ENCODE data around the gene MAPK8IP3. TPM values are rescaled to one million over a fixed set of nuclear protein-coding genes. Genes with fewer than 3 reads are reported as not detected.

MAPK8IP3 gene
- total RNA-seq, 2 experiments from 2014 or later = 93.4 to 96.8 TPM

DNA sequence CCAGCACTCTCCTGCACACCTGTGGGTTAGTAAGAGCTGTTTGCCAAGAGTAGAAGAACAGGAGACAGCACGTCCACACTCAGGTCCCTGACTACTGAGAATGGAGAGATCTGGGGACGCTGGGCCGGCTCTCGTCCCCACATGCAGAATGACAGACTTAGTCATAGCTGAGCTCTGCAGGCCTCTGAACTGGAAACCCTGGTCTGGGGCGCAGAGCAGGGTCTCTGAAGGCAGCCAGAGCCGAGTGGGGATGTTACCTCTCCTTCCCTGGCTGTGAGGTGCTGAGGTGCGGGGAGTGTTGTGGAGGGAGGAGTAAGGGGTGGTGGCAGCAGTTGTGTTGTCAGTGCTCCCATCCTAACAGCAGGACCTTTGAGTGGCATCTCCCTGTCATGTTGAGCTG, 35.1 kb upstream of the MAPK8IP3 start:
- H3K4me1 Mint-ChIP-seq = no peaks in the 10 kb centered on the region
- no peaks in the 10 kb centered on the region for H3K9me3 Mint-ChIP-seq
- no peak overlapping the region for H3K27ac Mint-ChIP-seq
- no peak for DNase-seq
- POLR2A ChIA-PET = no interaction called here
- H3K4me3 Mint-ChIP-seq = no peak overlapping the region
- CTCF ChIA-PET = no interaction called here
- no peaks in the 10 kb centered on the region for H3K27me3 Mint-ChIP-seq
- peaks cover 72% of the 10 kb centered on the region for H3K36me3 Mint-ChIP-seq (ENCODE audit: low read depth)

DNA sequence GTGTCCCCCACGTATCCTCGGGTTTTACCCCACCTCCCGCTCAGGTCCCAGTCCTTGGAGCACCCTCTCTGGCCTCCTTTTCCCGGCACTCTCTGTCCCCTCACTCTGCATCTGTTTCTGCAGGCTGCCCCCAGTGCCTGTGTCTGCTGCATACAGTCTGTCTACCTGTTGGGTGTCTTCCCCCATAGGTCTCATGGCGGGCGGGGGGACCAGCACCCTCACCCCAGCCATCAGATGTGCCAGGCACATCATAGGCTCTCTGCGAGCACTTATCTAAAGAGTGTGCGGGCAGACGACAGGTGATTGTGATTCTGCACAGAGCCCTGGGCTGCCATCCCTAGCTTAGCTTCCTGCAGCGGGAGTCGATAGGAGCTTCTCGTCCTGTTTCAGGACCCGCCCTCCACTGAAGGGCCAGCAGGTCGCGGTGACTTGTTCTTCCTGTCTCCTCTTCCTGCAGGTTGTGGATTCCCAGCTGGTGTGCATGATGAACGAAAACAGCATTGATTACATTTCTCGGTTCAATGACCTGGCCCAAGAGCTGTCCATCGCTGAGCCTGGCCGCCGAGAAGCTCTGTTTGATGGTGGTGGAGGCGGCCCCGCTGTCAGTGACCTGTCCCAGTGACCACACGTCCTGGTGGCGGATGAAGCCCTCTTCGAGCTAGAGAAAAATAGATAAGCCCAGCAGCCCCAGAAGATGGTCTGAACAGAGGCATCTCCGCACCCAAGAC, 32.4 kb upstream of the MAPK8IP3 start:
- Mint-ChIP-seq H3K4me1 (peaks cover 8% of the 10 kb centered on the region), H3K9me3 (no peaks in the 10 kb centered on the region), H3K27ac (no peak overlapping the region), H3K4me3 (no peak overlapping the region), H3K27me3 (no peaks in the 10 kb centered on the region), H3K36me3 (ENCODE audit: low read depth) (peaks cover 69% of the 10 kb centered on the region)
- DNase-seq = no peak
- POLR2A ChIA-PET = no interaction called here
- CTCF ChIA-PET = no interaction called here

DNA sequence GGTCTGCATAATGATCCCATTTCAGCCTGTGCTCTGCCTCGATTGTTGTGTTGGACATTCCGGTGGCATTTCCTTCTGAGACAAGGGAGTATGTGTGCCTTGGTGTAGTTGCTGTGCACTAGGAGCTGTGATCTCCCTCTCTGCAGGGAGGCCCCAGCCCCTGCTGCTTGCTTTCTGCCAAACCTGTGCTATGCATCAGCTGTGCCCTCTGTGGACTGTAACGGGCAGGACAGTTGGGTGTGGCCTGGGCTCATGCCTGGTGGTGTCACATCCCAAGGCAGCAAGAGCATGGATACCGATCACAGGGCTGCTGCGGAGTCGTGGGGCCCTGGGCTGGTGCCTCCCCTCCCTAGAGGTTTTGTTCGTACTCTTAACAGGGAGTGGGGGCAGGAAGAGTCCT, 31.7 kb upstream of the MAPK8IP3 start:
- POLR2A ChIA-PET = no interaction called here
- CTCF ChIA-PET = no interaction called here
- DNase-seq = no peak
- H3K27me3 Mint-ChIP-seq = no peaks in the 10 kb centered on the region
- peaks cover 16% of the 10 kb centered on the region for H3K4me1 Mint-ChIP-seq
- H3K27ac Mint-ChIP-seq = no peak overlapping the region
- H3K36me3 Mint-ChIP-seq (ENCODE audit: low read depth) = peaks cover 65% of the 10 kb centered on the region
- no peak overlapping the region for H3K4me3 Mint-ChIP-seq
- no peaks in the 10 kb centered on the region for H3K9me3 Mint-ChIP-seq

DNA sequence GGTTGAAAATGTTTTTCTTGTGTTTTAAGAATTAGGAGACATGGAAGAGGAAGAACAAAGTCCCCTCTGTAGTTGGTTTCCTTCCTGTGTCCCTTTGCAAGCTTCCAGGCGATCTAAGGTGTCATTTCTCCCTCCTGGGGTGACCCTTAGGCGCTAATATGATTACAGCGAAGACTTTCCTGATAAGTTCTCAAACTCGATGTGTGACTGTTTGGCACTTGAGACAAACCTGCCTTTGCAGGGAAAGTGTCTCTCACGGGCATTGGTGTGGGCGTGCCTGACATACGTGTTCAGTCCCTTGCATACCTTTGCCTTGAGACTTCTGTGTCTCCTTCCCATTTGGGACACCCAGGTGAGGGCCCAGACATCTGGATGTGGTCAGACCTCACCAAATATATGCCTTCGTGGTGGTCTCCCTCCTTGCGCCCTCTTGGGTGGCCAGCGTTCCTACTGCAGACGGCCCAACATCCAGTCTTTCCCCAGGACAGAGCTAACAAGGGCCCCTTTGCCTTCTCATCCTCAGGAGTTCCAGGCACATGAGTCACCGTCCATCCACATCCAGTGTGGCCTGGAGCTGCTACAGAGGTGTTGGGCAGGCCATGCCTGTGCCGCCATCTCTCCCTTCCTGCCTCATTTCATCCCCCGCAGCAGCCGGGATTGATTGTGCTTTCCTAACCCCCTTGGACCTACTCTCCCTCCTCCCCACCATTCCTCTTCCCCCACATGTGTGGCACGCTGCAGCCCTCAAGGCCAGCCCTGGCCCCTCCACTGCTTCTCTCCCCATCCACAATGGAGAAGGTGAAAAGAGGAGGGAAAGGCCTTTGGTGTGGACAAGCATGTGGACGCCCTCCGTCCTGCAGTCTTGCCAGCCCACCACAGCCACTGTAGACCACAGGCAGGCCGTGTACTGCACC, 31.0 kb upstream of the MAPK8IP3 start:
- POLR2A ChIA-PET = interaction anchor here (1.0 to 4.7 kb wide), 3 partner anchors 9 to 31 kb away, joined by 3 to 49 read pairs (median 3); partner anchors contain the start of gene MAPK8IP3

DNA sequence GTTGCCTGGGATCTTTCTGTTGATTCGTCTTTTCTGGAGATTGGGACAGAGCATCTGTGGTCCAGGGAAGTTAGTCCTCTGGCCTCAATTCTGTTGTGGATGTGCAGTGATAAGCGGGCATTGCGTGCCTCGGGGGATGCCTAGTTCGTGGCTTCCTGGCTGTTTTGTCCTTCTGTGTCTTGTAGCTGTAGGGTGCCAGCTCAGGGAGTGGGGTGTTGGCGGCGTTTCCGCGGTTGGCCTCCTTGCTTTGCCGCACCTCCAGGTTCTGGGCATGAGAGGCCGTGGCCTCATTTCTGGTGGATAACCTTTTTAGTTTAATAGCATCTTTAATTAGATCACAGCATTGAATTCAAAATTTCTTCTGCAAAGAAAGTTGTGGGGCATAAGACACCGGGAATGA, 29.3 kb upstream of the MAPK8IP3 start:
- CTCF ChIA-PET = interaction anchor here (3.1 kb wide), 1 partner anchor 29 kb away, joined by 37 read pairs; the partner anchor contains the start of gene MAPK8IP3
- Mint-ChIP-seq H3K27ac (no peak overlapping the region), H3K4me3 (no peak overlapping the region), H3K27me3 (no peaks in the 10 kb centered on the region), H3K9me3 (no peaks in the 10 kb centered on the region), H3K36me3 (ENCODE audit: low read depth) (peaks cover 47% of the 10 kb centered on the region), H3K4me1 (peaks cover 38% of the 10 kb centered on the region)
- no peak for DNase-seq
- POLR2A ChIA-PET = interaction anchor here (1.4 to 4.7 kb wide), 3 partner anchors 29 to 255 kb away, joined by 3 to 49 read pairs (median 9); partner anchors contain the start of genes MAPK8IP3, NUBP2 and SPSB3

More for the DNA sequence above, 31.0 kb upstream of the MAPK8IP3 start:
- H3K27me3 Mint-ChIP-seq = no peaks in the 10 kb centered on the region
- CTCF ChIA-PET = interaction anchor here (0.7 kb wide), 1 partner anchor 31 kb away, joined by 3 read pairs; the partner anchor contains the start of gene MAPK8IP3
- H3K36me3 Mint-ChIP-seq (ENCODE audit: low read depth) = peaks cover 58% of the 10 kb centered on the region
- H3K4me1 Mint-ChIP-seq = peaks cover 23% of the 10 kb centered on the region
- no peak overlapping the region for H3K4me3 Mint-ChIP-seq
- no peaks in the 10 kb centered on the region for H3K9me3 Mint-ChIP-seq
- no peak overlapping the region for H3K27ac Mint-ChIP-seq
- DNase-seq = no peak

DNA sequence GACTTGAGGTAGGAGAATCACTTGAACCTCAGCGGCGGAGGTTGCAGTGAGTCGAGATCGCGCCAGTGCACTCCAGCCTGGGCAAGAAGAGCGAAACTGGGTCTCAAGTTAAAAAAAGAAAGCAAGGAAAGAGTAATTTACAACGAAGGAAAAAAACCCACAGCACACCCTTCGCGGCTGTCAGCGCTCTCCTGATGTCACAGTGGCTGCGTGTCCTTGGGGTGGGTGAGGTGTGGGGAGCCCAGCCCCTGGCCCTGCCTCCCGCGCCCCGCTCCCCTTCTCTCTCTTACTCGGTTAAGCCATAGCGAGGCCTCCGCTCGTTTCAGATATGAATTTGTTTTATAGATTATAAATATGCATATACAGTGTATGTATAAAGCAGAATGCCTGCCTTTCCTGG, 28.7 kb upstream of the MAPK8IP3 start:
- Mint-ChIP-seq H3K4me1 (peaks cover 40% of the 10 kb centered on the region), H3K27me3 (no peaks in the 10 kb centered on the region), H3K27ac (no peak overlapping the region), H3K4me3 (peak overlapping the region; percentile 37), H3K9me3 (no peaks in the 10 kb centered on the region), H3K36me3 (ENCODE audit: low read depth) (peaks cover 40% of the 10 kb centered on the region)
- no peak for DNase-seq
- POLR2A ChIA-PET = interaction anchor here (0.8 to 4.7 kb wide), 12 partner anchors 9 to 478 kb away, joined by 3 to 49 read pairs (median 3); partner anchors contain the start of genes CRAMP1, IFT140, MAPK8IP3 and NUBP2
- CTCF ChIA-PET = interaction anchor here (0.6 to 3.1 kb wide), 6 partner anchors 17 to 106 kb away, joined by 3 to 37 read pairs (median 3); partner anchors contain the start of genes MAPK8IP3, NUBP2 and SPSB3

DNA sequence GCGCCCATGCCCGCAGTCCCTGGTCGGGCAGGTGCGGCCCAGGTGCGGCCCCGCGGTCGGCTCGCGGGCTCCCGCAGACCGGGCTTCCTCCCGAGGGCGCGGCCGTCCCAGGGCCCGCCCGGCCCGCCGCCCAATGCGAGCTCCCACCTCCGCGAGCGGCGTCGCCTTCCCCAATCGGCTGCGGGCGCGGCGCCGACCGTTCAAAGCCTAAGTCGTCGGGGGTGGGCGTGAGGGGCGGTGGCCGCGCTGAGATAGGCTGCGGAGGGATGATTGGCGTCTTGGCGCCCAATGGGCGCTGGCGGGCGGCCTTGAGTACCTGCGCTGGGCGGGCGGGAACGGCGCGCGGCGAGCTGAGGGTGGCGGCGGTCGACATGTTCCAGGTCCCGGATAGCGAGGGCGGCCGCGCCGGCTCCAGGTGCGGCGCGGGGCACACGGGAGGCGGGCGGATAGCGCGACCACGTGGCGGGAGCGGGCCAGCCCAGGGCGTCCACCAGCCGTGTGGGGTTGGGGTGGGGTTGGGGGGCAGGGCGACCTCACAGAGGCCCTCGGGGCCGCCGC, 28.0 kb upstream of the MAPK8IP3 start, which contains the start of gene JPT2:
Gene JPT2, plus strand, starts transcription at position 338 of the 558 bp plus-strand sequence. Its CDS starts 34 bp downstream, at position 372.
- no peaks in the 10 kb centered on the region for H3K27me3 Mint-ChIP-seq
- POLR2A ChIA-PET = interaction anchor here (0.8 to 4.7 kb wide), 16 partner anchors 10 to 537 kb away, joined by 3 to 49 read pairs (median 3); partner anchors contain the start of genes CRAMP1, IFT140, MAPK8IP3 and NUBP2

DNA sequence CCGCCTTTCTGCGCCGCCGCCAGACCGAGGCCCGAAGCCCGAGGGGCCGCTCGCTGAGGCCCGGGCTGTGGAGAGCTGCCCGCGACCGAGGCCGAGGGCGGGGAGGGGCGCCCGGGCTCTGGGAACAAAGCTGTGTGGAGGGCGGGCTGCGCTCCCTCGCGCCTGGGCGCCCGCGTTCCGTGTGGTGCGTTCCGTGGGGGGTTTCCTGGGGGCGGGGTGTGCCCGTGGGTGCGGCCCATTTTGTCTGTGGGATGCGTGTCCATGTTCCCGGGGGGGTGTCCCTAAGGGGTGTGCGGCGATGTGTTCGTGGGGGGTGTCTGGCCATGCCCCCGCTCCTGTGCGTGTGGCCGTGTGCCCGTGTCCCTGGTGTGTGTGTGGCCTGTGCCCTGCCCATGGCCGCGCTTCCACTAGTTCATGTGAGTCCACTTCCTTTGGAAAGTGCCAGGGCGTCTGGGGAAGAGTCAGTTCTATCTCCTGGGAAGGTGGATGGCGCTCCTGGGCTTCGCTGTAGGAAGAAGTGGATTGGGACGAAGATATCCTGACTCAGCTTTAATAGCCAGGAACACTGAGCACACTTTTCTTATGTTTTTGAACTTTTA, 27.4 kb upstream of the MAPK8IP3 start:
- Mint-ChIP-seq H3K36me3 (ENCODE audit: low read depth) (peaks cover 32% of the 10 kb centered on the region), H3K27ac (peak overlapping the region; percentile 77), H3K4me1 (peaks cover 41% of the 10 kb centered on the region), H3K27me3 (no peaks in the 10 kb centered on the region), H3K4me3 (peak overlapping the region; percentile 81), H3K9me3 (no peaks in the 10 kb centered on the region)
- CTCF ChIA-PET = interaction anchor here (0.8 to 3.1 kb wide), 4 partner anchors 19 to 315 kb away, joined by 3 to 37 read pairs (median 4); partner anchors contain the start of gene MAPK8IP3
- peak; percentile 39 for DNase-seq
- POLR2A ChIA-PET = interaction anchor here (0.9 to 4.7 kb wide), 12 partner anchors 19 to 536 kb away, joined by 3 to 49 read pairs (median 4); partner anchors contain the start of genes CRAMP1, IFT140, MAPK8IP3 and NUBP2

More for the DNA sequence above, 28.0 kb upstream of the MAPK8IP3 start, which contains the start of gene JPT2:
- CTCF ChIA-PET = interaction anchor here (0.6 to 3.1 kb wide), 8 partner anchors 16 to 315 kb away, joined by 3 to 37 read pairs (median 3); partner anchors contain the start of genes MAPK8IP3, NUBP2 and SPSB3
- peak; percentile 97 for DNase-seq
- Mint-ChIP-seq H3K27ac (peak within 1 kb of the TSS; percentile 77), H3K4me1 (peaks cover 40% of the 10 kb centered on the region), H3K4me3 (peak within 1 kb of the TSS; percentile 81), H3K36me3 (ENCODE audit: low read depth) (peaks cover 34% of the 10 kb centered on the region), H3K9me3 (no peaks in the 10 kb centered on the region)

DNA sequence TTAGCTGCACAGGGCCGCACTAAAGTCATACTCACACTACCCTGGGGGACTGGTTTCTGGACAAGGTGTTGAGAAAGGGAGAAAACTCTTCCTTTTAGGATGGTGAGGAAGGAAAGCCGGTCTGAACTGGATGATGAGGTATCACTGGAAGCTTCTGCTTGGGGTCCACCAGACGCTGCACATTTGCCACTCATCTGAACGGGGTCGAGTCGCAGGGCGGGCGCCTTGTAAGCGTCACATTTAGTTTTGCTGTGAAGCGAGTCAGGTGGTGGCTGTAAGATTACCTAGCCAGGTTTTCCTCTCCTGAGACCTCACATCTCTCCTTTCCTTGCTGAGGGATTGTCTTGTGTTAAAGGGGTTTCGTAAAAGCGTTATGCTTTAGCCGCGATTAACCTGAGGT, 25.6 kb upstream of the MAPK8IP3 start:
- no peak for DNase-seq
- CTCF ChIA-PET = interaction anchor here (1.4 kb wide), 1 partner anchor 26 kb away, joined by 6 read pairs; the partner anchor contains the start of gene MAPK8IP3
- Mint-ChIP-seq H3K27ac (no peak overlapping the region), H3K27me3 (no peaks in the 10 kb centered on the region), H3K9me3 (no peaks in the 10 kb centered on the region), H3K4me3 (no peak overlapping the region), H3K36me3 (ENCODE audit: low read depth) (peaks cover 24% of the 10 kb centered on the region), H3K4me1 (peaks cover 43% of the 10 kb centered on the region)
- POLR2A ChIA-PET = no interaction called here

DNA sequence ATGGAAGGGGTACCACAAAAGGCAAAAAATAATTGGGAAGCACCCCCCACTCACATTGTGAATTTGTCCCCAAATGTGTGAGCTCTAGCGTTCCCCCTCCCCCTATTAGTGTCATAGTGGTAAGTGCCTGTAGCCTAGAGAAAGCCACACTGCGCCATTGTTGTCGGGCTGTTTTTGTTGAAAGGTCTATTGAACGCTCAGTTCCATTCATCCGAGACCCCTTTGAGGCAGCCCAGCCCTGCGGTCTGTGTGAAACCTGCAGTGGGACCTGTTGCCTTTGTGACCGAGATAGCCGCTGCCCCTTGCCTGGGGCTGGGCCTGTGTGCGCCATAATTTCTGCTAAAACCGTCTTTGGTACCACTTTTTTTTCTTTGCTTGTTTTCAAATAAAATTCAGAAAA, 25.0 kb upstream of the MAPK8IP3 start:
- H3K4me1 Mint-ChIP-seq = peaks cover 43% of the 10 kb centered on the region
- no peak for DNase-seq
- CTCF ChIA-PET = interaction anchor here (1.4 kb wide), 1 partner anchor 25 kb away, joined by 6 read pairs; the partner anchor contains the start of gene MAPK8IP3
- H3K27ac Mint-ChIP-seq = no peak overlapping the region
- POLR2A ChIA-PET = no interaction called here
- no peak overlapping the region for H3K4me3 Mint-ChIP-seq
- H3K27me3 Mint-ChIP-seq = no peaks in the 10 kb centered on the region
- H3K9me3 Mint-ChIP-seq = no peaks in the 10 kb centered on the region
- H3K36me3 Mint-ChIP-seq (ENCODE audit: low read depth) = peaks cover 22% of the 10 kb centered on the region

DNA sequence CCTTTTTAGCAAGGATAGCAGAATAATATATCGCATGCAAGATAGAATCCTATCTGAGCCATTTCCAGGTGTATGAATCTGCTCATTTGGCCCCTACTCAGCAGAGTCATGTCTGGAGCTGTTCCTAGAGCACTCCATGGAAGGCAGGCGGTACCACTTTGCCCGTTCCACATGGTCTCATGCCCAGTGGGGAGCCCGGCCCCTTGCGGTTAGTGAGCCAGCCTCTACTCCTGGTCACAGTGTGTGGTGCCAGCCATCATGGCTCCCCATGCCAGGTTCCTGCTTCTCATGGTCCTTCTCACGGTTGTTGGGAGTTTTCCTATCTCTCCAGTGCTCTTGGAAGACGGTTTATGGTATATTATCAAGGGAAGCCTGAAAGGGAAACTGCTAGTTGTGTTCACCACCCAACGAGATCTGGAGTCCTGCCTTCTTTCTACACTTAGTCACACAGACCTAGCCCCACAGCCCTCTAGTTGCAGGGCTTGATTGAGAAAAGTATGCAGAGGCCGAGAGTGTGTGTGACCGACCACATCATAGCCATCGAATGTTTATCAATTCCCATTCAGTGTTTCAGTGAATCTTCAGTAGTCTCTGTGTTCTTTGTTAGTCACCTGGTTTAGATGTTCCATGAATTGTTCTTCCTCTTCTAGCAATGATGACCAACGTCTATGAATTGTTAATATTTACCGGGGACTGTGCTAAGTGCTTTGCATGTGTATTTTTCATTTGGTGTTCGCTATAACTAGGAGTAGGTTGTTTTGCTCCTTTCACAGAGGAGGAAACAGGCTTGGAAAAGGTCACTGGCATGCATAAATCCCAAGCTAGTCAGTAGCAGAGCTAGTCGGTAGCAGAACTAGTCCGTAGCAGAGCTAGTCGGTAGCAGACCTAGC, 18.3 kb upstream of the MAPK8IP3 start:
- Mint-ChIP-seq H3K9me3 (no peaks in the 10 kb centered on the region), H3K36me3 (ENCODE audit: low read depth) (peaks cover 51% of the 10 kb centered on the region), H3K4me1 (peaks cover 6% of the 10 kb centered on the region), H3K4me3 (no peak overlapping the region), H3K27me3 (no peaks in the 10 kb centered on the region), H3K27ac (no peak overlapping the region)
- ChIA-PET POLR2A (no interaction called here), CTCF (no interaction called here)
- DNase-seq = no peak

All from activated CD4-positive, alpha-beta memory T cell treated with anti-CD3 and anti-CD28 coated beads, Interleukin-2, amount 10 ng/mL, durations not matched to agents 7 days and 5 days (primary cell).